HepG2 (cell line): ENCODE measurements around the gene STX1B. TPM values are rescaled to one million over a fixed set of nuclear protein-coding genes. Genes with fewer than 3 reads are reported as not detected.
A peak's percentile ranks its signal among the peaks of the same experiment; 100 is the strongest.

Source experiments
- ARNTL ChIP-seq: sonication (generic); formaldehyde crosslinking; IDR thresholded peaks from 2 replicates; pipeline ENCODE4 v1.4.0; 2020; ENCODE audit warnings: mild to moderate bottlenecking, missing genetic modification reagents
- CENPX ChIP-seq: sonication (generic); formaldehyde crosslinking; IDR thresholded peaks from 2 replicates; pipeline ENCODE4 v1.9.0; 2021; ENCODE audit warnings: mild to moderate bottlenecking, missing genetic modification reagents, moderate library complexity
- CHD4 ChIP-seq: fragments of 200-600 bp; sonication (generic); IDR thresholded peaks from 2 replicates; pipeline ENCODE4 v1.7.0; 2017; ENCODE audit warnings: mild to moderate bottlenecking, low read length, borderline replicate concordance
- JARID2 ChIP-seq: sonication (generic); formaldehyde crosslinking; IDR thresholded peaks from 2 replicates; pipeline ENCODE4 v1.8.1; 2023; ENCODE audit warnings: missing genetic modification reagents, inconsistent platforms; ENCODE audit not compliant: insufficient replicate concordance
- KAT2B ChIP-seq: fragments of 150-350 bp; IDR thresholded peaks from 2 replicates; pipeline ENCODE4 v1.6.1; 2014; ENCODE audit warnings: low read depth, low read length, borderline replicate concordance
- NKX3-1 ChIP-seq: sonication (generic); formaldehyde crosslinking; IDR thresholded peaks from 2 replicates; pipeline ENCODE4 v1.5.0; 2020; ENCODE audit warnings: missing genetic modification reagents
- SRY ChIP-seq: sonication (generic); formaldehyde crosslinking; IDR thresholded peaks from 2 replicates; pipeline ENCODE4 v1.8.0; 2022; ENCODE audit warnings: mild to moderate bottlenecking, missing genetic modification reagents
- ZFX ChIP-seq: sonication (generic); formaldehyde crosslinking; IDR thresholded peaks from 2 replicates; pipeline ENCODE4 v1.4.0; 2020; ENCODE audit warnings: mild to moderate bottlenecking, low read depth, missing genetic modification reagents, moderate library complexity
- ZNF3 ChIP-seq: IDR thresholded peaks from 2 replicates; pipeline ENCODE4 v1.7.0; 2017; ENCODE audit warnings: inconsistent platforms
- ZNF333 ChIP-seq: sonication (generic); formaldehyde crosslinking; IDR thresholded peaks from 2 replicates; pipeline ENCODE4 v1.4.0; 2020; ENCODE audit warnings: mild to moderate bottlenecking, missing genetic modification reagents, borderline replicate concordance
- ZNF343 ChIP-seq: sonication (generic); formaldehyde crosslinking; IDR thresholded peaks from 2 replicates; pipeline ENCODE4 v1.4.0; 2020; ENCODE audit warnings: mild to moderate bottlenecking, missing genetic modification reagents
- ZNF431 ChIP-seq: sonication (generic); formaldehyde crosslinking; IDR thresholded peaks from 2 replicates; pipeline ENCODE4 v1.9.0; 2022; ENCODE audit warnings: missing genetic modification reagents, low read depth, mild to moderate bottlenecking, borderline replicate concordance
- ZNF501 ChIP-seq: sonication (generic); formaldehyde crosslinking; IDR thresholded peaks from 2 replicates; pipeline ENCODE4 v1.5.1; 2020; ENCODE audit warnings: mild to moderate bottlenecking, moderate library complexity, missing genetic modification reagents
- ZNF569 ChIP-seq: sonication (generic); formaldehyde crosslinking; IDR thresholded peaks from 2 replicates; pipeline ENCODE4 v1.5.0; 2020; ENCODE audit warnings: mild to moderate bottlenecking, missing genetic modification reagents, moderate library complexity, borderline replicate concordance
- polyA plus RNA-seq, 8 experiments: library from polyadenylated mRNA; depleted of rRNA in 3 of 8; stranded (reverse) in 7 of 8; unstranded in 1 of 8; fragments of >200 nt; fragmentation: Illumina TruSeq in 4 of 8; extraction: Trizol in 4 of 8; gene quantifications; 2 replicates each; pipeline versions ENCODE4 v1.2.1 to v1.2.3, GENCODE V29; 2011 to 2016; ENCODE audit warnings: low read depth in 4 of 8, missing spikeins in 1 of 8, mixed read lengths in 1 of 8; ENCODE audit not compliant: insufficient read depth in 1 of 8
- total RNA-seq, 5 experiments: library from RNA; depleted of rRNA; stranded (reverse); fragments of >200 nt; fragmentation: Illumina TruSeq; extraction: Trizol; gene quantifications; 2 replicates each; pipeline ENCODE4 v1.2.3, GENCODE V29; 2016; ENCODE audit warnings: low read depth in 1 of 5
- TF ChIP-seq, protein P1 (sequence below): sonication (generic); formaldehyde crosslinking; IDR thresholded peaks from 2 replicates; pipeline ENCODE4 v1.4.0; 2020; ENCODE audit warnings: missing genetic modification reagents
- TF ChIP-seq, protein P2 (sequence below): sonication (generic); formaldehyde crosslinking; IDR thresholded peaks from 2 replicates; pipeline ENCODE4 v1.4.0; 2020; ENCODE audit warnings: missing genetic modification reagents
- TF ChIP-seq, protein P3 (sequence below): IDR thresholded peaks from 2 replicates; pipeline ENCODE4 v1.6.1; 2016; ENCODE audit warnings: missing biosample characterization, missing genetic modification reagents, low read depth
- TF ChIP-seq, protein P4 (sequence below): sonication (generic); formaldehyde crosslinking; IDR thresholded peaks from 2 replicates; pipeline ENCODE4 v1.8.0; 2022; ENCODE audit warnings: mild to moderate bottlenecking, missing genetic modification reagents, moderate library complexity
- TF ChIP-seq, protein P5 (sequence below): sonication (generic); formaldehyde crosslinking; IDR thresholded peaks from 2 replicates; pipeline ENCODE4 v1.9.0; 2022; ENCODE audit warnings: low read depth, missing genetic modification reagents

The STX1B gene
- total and polyA plus RNA-seq, 2 of the 13 experiments (the other 11 are each of a cell fraction or from before 2014, with no cell fraction given), result 2.1 to 3.0 TPM

DNA sequence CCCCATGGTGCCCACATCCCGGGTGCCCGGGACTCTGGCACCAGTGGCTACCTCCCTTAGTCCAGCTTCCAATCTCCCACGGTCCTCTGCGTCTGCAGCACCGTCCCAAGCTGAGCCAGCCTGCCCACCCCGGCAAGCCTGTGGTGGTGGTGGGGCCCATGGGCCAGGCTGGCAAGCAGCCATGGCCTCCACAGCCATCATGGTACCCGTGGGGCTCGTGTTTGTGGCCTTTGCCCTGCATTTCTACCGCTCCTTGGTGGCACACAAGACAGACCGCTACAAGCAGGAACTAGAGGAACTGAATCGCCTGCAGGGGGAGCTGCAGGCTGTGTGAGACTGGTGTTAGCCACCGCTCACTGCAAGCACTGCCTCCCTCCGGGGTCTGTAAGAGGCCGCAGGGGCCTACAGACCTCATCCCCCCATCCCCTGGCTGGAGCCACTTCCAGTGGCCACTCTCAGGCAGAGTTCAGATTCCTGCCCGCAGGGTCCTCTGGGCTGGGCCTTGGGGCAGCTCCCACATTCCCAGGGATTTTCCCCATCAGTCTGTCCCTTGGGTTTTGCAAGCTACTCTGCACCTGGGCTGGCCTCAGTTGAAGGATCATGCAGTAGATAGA lies 56.8 kb downstream of the STX1B start (continued):
- TF ChIP-seq, protein P1, sequence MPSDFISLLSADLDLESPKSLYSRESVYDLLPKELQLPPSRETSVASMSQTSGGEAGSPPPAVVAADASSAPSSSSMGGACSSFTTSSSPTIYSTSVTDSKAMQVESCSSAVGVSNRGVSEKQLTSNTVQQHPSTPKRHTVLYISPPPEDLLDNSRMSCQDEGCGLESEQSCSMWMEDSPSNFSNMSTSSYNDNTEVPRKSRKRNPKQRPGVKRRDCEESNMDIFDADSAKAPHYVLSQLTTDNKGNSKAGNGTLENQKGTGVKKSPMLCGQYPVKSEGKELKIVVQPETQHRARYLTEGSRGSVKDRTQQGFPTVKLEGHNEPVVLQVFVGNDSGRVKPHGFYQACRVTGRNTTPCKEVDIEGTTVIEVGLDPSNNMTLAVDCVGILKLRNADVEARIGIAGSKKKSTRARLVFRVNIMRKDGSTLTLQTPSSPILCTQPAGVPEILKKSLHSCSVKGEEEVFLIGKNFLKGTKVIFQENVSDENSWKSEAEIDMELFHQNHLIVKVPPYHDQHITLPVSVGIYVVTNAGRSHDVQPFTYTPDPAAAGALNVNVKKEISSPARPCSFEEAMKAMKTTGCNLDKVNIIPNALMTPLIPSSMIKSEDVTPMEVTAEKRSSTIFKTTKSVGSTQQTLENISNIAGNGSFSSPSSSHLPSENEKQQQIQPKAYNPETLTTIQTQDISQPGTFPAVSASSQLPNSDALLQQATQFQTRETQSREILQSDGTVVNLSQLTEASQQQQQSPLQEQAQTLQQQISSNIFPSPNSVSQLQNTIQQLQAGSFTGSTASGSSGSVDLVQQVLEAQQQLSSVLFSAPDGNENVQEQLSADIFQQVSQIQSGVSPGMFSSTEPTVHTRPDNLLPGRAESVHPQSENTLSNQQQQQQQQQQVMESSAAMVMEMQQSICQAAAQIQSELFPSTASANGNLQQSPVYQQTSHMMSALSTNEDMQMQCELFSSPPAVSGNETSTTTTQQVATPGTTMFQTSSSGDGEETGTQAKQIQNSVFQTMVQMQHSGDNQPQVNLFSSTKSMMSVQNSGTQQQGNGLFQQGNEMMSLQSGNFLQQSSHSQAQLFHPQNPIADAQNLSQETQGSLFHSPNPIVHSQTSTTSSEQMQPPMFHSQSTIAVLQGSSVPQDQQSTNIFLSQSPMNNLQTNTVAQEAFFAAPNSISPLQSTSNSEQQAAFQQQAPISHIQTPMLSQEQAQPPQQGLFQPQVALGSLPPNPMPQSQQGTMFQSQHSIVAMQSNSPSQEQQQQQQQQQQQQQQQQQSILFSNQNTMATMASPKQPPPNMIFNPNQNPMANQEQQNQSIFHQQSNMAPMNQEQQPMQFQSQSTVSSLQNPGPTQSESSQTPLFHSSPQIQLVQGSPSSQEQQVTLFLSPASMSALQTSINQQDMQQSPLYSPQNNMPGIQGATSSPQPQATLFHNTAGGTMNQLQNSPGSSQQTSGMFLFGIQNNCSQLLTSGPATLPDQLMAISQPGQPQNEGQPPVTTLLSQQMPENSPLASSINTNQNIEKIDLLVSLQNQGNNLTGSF, result no peak
- TF ChIP-seq ZNF333 (CRISPR knock-in tag) (no peak), SRY (CRISPR knock-in tag) (peak; percentile 54; the same call in 1 of the 2 replicates), NKX3-1 (CRISPR knock-in tag) (no peak), CENPX (no peak), KAT2B (no peak), ARNTL (CRISPR knock-in tag) (peak; percentile 58; the same call in 1 of the 2 replicates), ZFX (CRISPR knock-in tag) (peak; percentile 84), ZNF431 (CRISPR knock-in tag) (no peak), CHD4 (no peak; the same call in 1 of the 2 replicates), ZNF3 (CRISPR knock-in tag) (no peak), ZNF569 (no peak), ZNF501 (peak; percentile 60; the same call in 1 of the 2 replicates), JARID2 (CRISPR knock-in tag) (no peak), ZNF343 (CRISPR knock-in tag) (peak; percentile 63)
- TF ChIP-seq, protein P2, sequence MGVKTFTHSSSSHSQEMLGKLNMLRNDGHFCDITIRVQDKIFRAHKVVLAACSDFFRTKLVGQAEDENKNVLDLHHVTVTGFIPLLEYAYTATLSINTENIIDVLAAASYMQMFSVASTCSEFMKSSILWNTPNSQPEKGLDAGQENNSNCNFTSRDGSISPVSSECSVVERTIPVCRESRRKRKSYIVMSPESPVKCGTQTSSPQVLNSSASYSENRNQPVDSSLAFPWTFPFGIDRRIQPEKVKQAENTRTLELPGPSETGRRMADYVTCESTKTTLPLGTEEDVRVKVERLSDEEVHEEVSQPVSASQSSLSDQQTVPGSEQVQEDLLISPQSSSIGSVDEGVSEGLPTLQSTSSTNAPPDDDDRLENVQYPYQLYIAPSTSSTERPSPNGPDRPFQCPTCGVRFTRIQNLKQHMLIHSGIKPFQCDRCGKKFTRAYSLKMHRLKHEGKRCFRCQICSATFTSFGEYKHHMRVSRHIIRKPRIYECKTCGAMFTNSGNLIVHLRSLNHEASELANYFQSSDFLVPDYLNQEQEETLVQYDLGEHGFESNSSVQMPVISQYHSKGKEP (CRISPR knock-in tag), result no peak
- TF ChIP-seq, protein P3, sequence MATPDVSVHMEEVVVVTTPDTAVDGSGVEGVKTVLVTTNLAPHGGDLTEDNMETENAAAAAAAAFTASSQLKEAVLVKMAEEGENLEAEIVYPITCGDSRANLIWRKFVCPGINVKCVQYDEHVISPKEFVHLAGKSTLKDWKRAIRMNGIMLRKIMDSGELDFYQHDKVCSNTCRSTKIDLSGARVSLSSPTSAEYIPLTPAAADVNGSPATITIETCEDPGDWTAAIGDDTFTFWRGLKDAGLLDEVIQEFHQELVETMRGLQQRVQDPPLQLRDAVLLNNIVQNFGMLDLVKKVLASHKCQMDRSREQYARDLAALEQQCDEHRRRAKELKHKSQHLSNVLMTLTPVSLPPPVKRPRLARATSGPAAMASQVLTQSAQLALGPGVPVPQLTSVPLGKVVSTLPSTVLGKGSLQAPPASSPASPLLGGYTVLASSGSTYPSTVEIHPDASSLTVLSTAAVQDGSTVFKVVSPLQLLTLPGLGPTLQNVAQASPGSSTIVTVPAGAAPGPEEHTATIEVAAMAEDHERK, result no peak
- TF ChIP-seq, protein P4, sequence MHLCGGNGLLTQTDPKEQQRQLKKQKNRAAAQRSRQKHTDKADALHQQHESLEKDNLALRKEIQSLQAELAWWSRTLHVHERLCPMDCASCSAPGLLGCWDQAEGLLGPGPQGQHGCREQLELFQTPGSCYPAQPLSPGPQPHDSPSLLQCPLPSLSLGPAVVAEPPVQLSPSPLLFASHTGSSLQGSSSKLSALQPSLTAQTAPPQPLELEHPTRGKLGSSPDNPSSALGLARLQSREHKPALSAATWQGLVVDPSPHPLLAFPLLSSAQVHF, result no peak
- TF ChIP-seq, protein P5, sequence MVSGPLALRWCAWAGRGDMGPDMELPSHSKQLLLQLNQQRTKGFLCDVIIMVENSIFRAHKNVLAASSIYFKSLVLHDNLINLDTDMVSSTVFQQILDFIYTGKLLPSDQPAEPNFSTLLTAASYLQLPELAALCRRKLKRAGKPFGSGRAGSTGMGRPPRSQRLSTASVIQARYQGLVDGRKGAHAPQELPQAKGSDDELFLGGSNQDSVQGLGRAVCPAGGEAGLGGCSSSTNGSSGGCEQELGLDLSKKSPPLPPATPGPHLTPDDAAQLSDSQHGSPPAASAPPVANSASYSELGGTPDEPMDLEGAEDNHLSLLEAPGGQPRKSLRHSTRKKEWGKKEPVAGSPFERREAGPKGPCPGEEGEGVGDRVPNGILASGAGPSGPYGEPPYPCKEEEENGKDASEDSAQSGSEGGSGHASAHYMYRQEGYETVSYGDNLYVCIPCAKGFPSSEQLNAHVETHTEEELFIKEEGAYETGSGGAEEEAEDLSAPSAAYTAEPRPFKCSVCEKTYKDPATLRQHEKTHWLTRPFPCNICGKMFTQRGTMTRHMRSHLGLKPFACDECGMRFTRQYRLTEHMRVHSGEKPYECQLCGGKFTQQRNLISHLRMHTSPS (CRISPR knock-in tag), result peak; percentile 76
